ENCODE results near the gene TPH2.

The TPH2 gene

DNA sequence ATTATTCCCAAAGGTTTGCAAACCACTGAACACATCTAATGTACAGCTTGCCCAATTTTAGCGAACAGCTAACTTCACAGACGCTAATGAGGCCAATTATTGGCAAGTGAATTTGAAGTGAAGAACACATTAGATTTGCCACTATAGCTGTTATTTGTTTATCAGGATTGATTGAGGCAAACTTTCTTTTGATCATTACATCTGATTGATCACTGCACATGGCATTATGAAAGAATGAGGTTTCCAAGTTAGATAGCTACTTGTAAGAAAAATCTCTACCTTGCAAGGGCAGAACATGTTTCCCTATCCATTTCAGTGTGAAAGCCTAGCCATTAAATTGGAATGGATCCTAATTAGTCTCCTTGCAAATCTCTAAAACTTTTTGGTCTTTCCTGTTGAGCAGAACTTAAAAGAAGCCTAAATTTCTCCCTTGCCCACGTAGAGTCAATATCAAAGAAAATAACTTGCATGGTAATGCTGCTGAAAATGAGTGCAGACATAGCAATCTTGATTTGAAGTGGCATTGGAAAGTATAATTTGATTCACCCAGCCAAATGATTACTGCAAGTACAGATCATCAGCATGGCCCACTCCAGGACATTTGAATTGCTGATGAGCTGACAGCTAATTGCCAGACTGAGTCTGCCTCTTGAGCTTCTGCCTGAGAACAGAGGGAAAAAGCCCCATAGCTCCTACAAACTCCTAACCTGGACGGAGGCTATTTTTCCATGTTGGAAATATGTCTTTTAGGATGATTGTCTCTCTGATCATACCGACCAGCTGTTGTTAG is 98.6 kb downstream of the TPH2 start:
- no peak for DNase-seq

DNA sequence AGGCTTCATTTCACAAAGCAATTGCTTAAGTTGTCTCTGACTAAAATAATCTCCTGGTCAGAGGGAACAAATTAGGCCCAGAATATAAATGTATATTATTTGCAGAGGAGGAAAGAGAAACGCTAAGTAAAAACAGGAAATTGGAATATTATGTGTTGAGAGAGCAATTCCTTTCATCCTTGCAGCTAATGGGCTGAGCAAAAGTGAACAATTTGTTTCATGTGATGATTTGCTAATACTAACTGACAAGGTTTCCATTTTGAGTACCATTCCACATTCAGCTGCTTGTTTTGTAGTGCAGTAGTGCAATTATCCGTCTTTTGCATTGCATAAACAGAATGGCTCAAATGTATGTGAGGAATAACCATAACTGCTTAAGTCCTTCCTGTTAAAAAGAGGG is 103.2 kb downstream of the TPH2 start:
- DNase-seq = no peak

DNA sequence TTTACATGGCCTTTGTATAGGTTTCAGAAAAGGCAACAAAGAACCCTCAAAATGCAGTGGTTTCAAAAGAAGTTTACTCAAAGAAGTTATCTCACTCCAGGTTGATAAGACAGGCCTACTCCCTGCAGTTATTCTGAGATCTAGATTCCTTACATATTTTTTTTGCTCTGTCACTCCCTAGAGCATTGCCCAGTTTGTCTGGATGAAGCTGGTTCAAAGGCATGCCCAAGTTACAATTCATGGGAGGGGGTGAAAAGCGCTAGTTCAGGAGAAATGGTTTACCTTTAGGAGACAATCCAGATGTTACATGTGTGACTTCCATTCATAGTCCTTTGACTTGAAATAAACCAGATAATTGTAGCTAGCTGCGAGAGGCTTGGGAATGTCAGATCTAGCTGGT is 115.0 kb downstream of the TPH2 start:
- peak; percentile 19 for DNase-seq

DNA sequence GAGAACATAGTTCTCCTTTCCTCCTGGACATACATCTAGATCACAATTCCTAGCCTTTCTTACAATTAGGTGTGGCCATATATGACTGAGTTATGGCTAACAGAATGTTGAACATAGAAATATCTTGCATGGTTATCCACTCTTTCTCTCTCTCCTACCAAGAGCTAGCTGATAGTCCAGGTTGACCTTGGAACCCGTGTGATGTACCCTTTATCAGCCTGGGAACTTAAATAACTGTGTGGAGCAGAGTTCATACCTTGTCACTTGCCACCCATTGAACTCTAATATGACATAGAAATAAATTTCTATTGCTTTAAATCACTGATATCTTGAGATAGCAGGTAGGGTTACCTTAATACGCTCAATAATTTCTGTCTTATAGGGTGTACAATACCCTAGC is 115.9 kb downstream of the TPH2 start:
- DNase-seq = no peak

DNA sequence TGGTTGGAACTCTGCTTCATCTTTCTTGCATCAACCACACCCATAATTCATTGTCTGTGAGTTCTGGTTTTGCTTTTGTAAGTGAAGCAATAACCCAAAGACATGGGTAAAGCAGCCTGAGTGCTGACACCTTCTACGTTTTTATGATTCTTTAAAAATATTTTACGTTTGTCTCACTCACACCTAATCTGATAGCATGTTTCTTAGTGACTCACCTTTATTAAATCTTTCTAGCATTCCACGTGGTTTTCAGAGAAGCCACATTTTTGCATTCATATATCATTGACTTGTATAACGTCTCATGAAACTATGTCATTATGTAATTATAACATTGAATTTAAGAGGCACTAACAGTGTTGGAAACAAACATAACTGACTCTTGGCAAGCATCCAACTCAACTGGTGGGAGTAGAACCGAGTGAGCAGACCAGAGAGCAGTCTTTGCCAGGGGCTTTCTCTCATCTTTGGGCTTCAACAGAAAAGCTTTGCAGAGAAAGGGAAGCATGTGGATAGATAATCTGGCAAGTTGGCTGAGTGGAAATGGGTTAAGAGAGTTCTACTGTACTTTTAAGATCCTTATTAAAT is 118.8 kb downstream of the TPH2 start:
- peak; percentile 56 for DNase-seq

DNA sequence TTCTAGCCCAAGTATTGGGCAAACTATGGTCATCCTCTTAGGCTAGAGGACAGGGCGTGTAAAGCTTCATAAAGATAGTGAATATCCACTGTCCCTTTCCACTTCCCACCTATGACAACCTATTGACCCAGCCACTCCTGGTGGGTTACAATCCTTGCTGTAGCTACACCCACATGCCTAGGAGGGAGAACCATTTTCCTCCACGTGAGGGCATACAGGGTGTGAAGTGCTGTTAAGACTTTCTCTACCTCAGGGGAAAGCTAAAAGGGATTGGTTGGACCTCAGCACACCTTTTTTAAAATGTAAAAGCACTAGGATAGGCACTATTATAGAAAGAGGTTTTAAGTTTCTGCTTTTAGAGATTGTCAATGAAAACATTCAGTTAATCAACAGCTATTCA is 124.4 kb downstream of the TPH2 start:
- no peak for DNase-seq

DNA sequence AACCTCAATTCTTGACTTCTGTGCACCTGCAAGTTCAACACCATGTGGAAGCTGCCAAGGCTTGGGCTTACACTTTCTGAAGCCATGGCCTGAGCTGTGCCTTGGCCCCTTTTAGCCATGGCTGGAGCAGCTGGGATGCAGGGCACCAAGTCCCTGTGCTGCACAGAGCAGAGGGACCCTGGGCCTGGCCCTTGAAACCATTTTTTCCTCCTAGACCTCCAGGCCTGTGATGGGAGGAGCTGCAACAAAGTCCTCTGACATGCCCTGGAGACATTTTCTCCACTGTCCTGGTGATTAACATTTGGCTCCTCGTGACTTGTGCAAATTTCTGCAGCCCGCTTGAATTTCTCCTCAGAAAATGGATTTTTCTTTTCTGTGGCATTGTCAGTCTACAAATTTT is 132.4 kb downstream of the TPH2 start:
- DNase-seq = no peak

DNA sequence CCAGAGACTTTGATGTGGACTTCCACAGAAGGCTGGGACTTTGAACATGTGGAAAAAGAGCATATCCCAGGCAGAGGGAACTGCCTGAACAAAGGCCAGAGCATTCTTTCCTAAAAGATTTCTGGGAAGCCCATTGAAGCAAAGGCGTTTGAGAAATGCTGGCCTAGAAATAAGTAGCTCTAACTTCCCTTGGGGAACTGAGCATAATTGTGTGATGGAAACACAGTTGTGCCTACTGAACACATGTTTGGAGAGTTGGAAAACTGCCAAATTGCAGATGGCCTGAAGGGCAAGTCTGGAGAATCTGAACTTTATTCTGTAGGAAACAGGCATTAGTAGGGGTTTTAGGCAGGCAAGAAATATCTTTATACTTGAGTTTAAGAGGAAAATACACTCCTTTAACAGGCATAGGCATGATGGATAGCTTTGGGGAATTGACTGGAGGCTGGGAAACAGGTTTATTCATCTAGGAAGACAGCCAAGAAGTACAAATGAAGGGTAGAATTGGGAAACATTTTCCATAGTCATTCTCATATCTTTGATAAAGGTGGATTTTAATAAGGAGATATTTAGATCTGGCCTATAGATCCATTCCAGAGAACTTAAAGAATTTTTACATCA is 134.1 kb downstream of the TPH2 start:
- DNase-seq = peak; percentile 30

DNA sequence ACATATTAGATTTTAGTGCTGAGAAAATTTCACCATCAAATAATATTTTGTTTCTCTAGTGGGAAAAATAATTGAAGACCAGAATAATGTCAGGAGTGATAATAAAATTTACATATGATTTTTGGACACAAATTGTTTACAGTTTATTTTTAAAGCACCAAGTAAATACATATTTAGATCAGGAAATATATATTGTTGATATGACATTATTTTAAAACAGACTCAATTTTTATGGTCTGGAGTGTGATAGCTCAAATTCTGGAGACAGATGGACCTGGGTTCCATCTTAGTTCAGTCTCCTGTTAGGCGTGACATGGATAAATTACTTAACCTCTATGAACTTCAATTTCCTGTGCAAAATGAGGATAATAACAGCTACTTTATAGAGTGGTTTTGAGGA is 135.4 kb downstream of the TPH2 start:
- no peak for DNase-seq

DNA sequence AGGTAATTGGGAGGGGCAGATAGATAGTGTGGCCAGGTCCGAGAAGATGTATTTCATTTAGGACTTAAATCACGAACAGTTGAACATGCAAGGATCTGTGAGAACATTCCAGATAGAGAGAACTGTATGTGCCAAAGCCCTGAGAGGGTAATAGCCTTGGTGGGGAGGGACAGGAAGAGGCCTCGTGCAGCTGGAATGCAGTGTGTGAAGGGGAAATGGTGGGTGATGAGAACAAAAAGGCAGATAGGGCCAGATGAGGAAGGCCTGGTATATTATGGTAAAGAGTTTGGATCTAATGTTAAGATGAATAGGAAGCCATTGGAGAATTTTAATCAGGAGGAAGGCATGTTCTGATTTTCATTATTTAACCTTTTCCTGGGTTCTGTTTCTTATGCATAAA is 136.3 kb downstream of the TPH2 start:
- DNase-seq = no peak

DNA sequence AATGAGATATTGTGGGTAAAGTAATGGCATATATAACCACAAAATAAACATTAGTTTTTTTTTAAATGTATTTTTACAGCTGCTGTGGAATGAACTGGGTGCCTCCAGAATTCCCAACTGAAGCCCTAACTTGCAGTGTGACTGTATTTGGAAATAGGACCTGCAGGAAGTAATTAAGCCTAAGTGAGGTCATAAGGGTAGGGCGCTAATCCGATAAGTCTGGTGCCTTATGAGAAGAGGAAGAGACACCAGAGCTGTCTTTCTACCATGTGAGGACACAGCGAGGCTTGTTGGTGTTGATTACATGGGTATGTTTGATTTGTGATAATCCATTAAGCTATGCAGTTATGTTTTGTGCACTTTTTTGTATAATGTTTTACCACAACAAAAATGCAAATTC is 136.8 kb downstream of the TPH2 start:
- DNase-seq = no peak

DNA sequence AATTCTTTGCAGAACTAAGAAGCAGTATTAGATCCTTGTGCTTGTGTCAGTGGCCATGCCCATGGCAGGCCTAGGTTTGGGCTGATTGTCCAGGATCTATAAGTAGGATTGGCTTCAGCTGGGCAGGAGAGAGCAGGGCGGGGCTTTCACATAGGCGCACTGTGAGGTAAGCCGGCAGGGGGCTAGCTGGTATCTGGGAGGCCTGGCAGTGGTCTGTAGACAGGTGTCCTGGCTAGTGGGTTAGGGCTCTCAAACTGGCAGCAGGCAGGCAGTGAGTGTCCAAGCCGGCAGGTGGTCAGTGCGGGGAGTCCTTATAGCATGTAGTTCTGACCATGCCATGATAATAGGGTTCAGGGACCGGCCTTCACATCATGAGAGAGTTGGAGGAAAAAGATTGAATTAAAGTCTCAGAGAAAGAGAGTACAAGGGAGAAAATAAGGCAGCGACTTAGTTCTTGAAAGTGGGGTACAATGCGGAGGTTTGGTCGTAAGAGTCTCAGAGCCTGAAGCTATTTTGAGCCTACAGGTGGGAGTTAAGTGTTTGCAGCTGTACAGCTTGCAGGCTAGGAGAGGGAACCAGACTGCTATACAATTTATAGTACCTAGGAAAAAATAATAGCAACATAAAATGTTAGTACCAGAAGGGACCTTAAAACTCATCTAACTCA is 137.4 kb downstream of the TPH2 start:
- DNase-seq = no peak

DNA sequence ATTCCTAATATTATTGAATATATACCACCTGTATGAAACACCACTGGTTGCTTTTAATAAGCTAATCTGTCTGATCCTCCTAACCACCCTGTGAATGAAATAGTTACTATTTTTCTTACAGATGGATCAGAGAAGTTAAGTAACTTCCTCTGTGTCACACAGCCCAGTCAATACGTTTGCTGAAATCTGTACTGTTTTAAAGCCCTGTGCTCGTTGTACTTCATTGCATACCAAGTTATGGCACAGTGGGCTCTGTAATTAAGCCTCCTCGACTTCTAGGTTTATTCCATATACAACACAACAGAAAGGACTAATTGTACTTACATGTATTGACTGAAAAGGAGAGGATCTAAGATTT is 137.9 kb downstream of the TPH2 start:
- DNase-seq = no peak

DNA sequence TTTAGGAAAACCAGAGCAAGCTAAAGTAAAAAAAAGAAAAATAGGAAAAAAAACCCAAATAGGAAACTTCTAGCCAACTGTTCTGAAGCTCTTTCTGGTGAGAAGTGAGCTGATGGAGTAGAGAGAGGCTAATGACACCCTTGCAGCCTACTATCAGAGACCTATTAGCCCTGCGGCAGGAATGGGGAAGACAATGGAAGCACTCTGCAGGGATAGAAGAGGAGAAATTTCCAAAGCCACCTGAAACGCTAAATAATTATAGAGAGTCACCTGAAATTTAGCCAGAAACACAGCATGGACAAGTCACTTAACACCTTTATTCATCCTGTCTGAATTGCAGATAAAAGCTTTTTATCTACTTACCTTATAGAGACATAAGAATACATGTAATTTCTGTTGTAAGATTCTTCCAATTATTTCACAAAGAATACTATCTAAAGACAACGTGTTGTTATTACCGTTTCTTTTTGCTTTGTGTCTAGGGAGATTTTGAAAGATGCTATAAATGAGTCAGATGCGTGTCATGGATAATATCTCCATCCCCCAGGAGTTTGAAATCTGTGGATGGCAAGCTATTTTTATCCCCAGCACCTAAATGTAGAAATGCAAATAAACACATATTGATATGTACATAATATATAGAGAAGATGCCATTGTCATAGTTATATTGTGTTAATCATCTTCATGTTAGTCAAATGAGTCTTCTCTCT is 138.6 kb downstream of the TPH2 start:
- DNase-seq = no peak

DNA sequence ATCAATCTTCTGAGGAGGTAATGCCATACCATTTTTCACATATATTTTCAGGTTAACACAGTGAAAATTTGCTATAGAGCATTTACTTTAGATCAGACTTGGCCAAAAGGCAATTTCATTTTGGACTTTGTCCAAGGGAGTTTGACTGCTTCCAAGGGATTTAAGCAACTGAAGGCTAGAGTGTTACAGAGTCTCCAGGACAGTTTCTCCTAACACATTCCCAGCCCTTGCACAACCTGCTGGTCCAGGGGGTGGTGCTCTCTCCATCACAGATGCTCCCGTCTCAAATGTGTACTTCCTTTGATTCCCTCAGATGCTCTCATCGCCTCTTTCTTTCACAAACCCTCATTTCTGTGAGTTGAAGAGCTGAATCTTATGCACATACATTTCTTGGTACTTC is 143.1 kb downstream of the TPH2 start:
- no peak for DNase-seq

Measured in fibroblast of upper back skin (primary cell).